Retinal pigment epithelial cell (primary cell): Measurements from ENCODE around the gene PTPRN2.
"Not testable (repeated sequence)": the region's sequence is repeated elsewhere in the genome, so short reads cannot be mapped to it uniquely, and the experiment has no call there.

Experiments used
- DNase-seq: peaks from one replicate; pipeline ENCODE4 v3.0.0-alpha.2; 2010; ENCODE audit warnings: low read depth
- H3K4me3 ChIP-seq: 2 replicates; pipeline ENCODE4 v1.5.1; 2011; ENCODE audit warnings: mild to moderate bottlenecking, low read length, control low read depth, moderate library complexity
- CTCF ChIP-seq: conservative IDR thresholded peaks from 2 replicates; pipeline ENCODE4 v1.5.1; 2011; ENCODE audit warnings: low read depth, low read length, control low read depth, inconsistent platforms

PTPRN2 gene

GRCh38 chr7:157703534-157704195 is 884.0 kb downstream of the PTPRN2 start:
- no peak for TF ChIP-seq CTCF
- no peak for DNase-seq
- no peak overlapping the region for H3K4me3 ChIP-seq

- no peak overlapping the region for H3K4me3 ChIP-seq
- no peak for DNase-seq
- no peak for TF ChIP-seq CTCF
Observed at GRCh38 chr7:157703131-157703530, 884.5 kb downstream of the PTPRN2 start.

GRCh38 chr7:157702311-157703023 is 885.2 kb downstream of the PTPRN2 start:
- H3K4me3 ChIP-seq: no peak overlapping the region
- TF ChIP-seq CTCF: no peak
- DNase-seq: no peak

GRCh38 chr7:157701395-157702180 is 886.0 kb downstream of the PTPRN2 start:
- DNase-seq, H3K4me3 ChIP-seq: not testable (repeated sequence)

- no peak overlapping the region for H3K4me3 ChIP-seq
- DNase-seq: no peak
- no peak for TF ChIP-seq CTCF
Observed at GRCh38 chr7:157700231-157701005, 887.2 kb downstream of the PTPRN2 start.

- TF ChIP-seq CTCF: no peak
- no peak for DNase-seq
- no peak overlapping the region for H3K4me3 ChIP-seq
Observed at GRCh38 chr7:157699357-157700013, 888.1 kb downstream of the PTPRN2 start.

GRCh38 chr7:157697287-157697686 is 890.3 kb downstream of the PTPRN2 start:
- DNase-seq: not testable (repeated sequence)

GRCh38 chr7:157695609-157696008 is 892.0 kb downstream of the PTPRN2 start:
- not testable (repeated sequence) for DNase-seq, H3K4me3 ChIP-seq

More at GRCh38 chr7:157697287-157697686, 890.3 kb downstream of the PTPRN2 start:
- not testable (repeated sequence) for H3K4me3 ChIP-seq
